K562 (cell line): ENCODE data around the gene STRA8. TPM values are rescaled to one million over a fixed set of nuclear protein-coding genes. Genes with fewer than 3 reads are reported as not detected.

Experiments
- CHAMP1 ChIP-seq: fragments of 450-650 bp; IDR thresholded peaks from 2 replicates; pipeline ENCODE4 v1.6.1; 2016; ENCODE audit warnings: mild to moderate bottlenecking
- GATA2 ChIP-seq: sonication (generic); formaldehyde crosslinking; IDR thresholded peaks from 2 replicates; pipeline ENCODE4 v1.4.0; 2020; ENCODE audit warnings: mild to moderate bottlenecking, missing genetic modification reagents
- KAT2B ChIP-seq: IDR thresholded peaks from one replicate; pipeline ENCODE4 v1.6.1; 2012; ENCODE audit warnings: low read depth, mild to moderate bottlenecking, control low read depth, inconsistent platforms, low read length, moderate library complexity
- MXD1 ChIP-seq: fragments of 250-450 bp; sonication (Bioruptor Pico); IDR thresholded peaks from 2 replicates; pipeline ENCODE4 v1.8.0; 2021; ENCODE audit warnings: borderline replicate concordance, mild to moderate bottlenecking, moderate library complexity; ENCODE audit not compliant: poor library complexity, severe bottlenecking
- PHF20 ChIP-seq: fragments of 450-650 bp; IDR thresholded peaks from 2 replicates; pipeline ENCODE4 v1.6.1; 2018; ENCODE audit not compliant: partially characterized antibody
- POLR2B ChIP-seq: fragments of 450-650 bp; IDR thresholded peaks from 2 replicates; pipeline ENCODE4 v1.6.1; 2018; ENCODE audit warnings: low read depth; ENCODE audit not compliant: partially characterized antibody
- RFX1 ChIP-seq: fragments of 450-650 bp; IDR thresholded peaks from 2 replicates; pipeline ENCODE4 v1.6.1; 2016; ENCODE audit warnings: mild to moderate bottlenecking, moderate library complexity
- SIN3A ChIP-seq, 2 experiments: fragments of 150-350 bp in 1 of 2; IDR thresholded peaks; 2 replicates each; pipeline ENCODE4 v1.6.1; 2011 to 2016; ENCODE audit warnings: borderline replicate concordance in 2 of 2, low read depth in 2 of 2, low read length in 2 of 2, mild to moderate bottlenecking in 2 of 2, moderate library complexity in 2 of 2; ENCODE audit not compliant: control insufficient read depth in 1 of 2
- SRSF3 ChIP-seq: fragments of 200-400 bp; formaldehyde crosslinking; IDR thresholded peaks from 2 replicates; pipeline ENCODE4 v1.6.1; 2016; ENCODE audit warnings: mild to moderate bottlenecking, low read length, moderate library complexity; ENCODE audit not compliant: insufficient read depth
- TCF7 ChIP-seq: sonication (generic); IDR thresholded peaks from 2 replicates; pipeline ENCODE4 v1.6.1; 2016; ENCODE audit warnings: antibody characterized with exemption, borderline replicate concordance
- TRIM28 ChIP-seq: fragments of 450-650 bp; IDR thresholded peaks from 2 replicates; pipeline ENCODE4 v1.6.1; 2017
- YY1 ChIP-seq, 3 experiments: IDR thresholded peaks; 2 replicates each; pipeline ENCODE4 v1.6.1; 2011; ENCODE audit warnings: low read length in 2 of 3, mild to moderate bottlenecking in 2 of 3, moderate library complexity in 2 of 3, borderline replicate concordance in 1 of 3, control low read depth in 1 of 3, low read depth in 1 of 3; ENCODE audit not compliant: insufficient read depth in 3 of 3, insufficient replicate concordance in 2 of 3, control insufficient read depth in 1 of 3, insufficient read length in 1 of 3; ENCODE audit errors: extremely low read depth in 1 of 3
- ZBTB8A ChIP-seq: fragments of 450-650 bp; IDR thresholded peaks from 2 replicates; pipeline ENCODE4 v1.6.1; 2018; ENCODE audit warnings: mild to moderate bottlenecking, moderate library complexity; ENCODE audit not compliant: partially characterized antibody
- ZKSCAN8 ChIP-seq: fragments of 200-800 bp; sonication (Bioruptor generic); IDR thresholded peaks from 2 replicates; pipeline ENCODE4 v1.6.1; 2016; ENCODE audit warnings: missing genetic modification characterization, missing compliant biosample characterization
- ZNF277 ChIP-seq: fragments of 250-450 bp; sonication (Bioruptor Pico); IDR thresholded peaks from 2 replicates; pipeline ENCODE4 v1.8.0; 2022; ENCODE audit warnings: inconsistent platforms, mild to moderate bottlenecking, moderate library complexity, borderline replicate concordance
- ZNF354B ChIP-seq: fragments of 250-450 bp; sonication (Bioruptor Pico); IDR thresholded peaks from 2 replicates; pipeline ENCODE4 v1.4.0; 2020
- ZNF511 ChIP-seq: sonication (generic); formaldehyde crosslinking; IDR thresholded peaks from 2 replicates; pipeline ENCODE4 v1.8.0; 2022; ENCODE audit warnings: mild to moderate bottlenecking, missing genetic modification reagents
- ZNF639 ChIP-seq, 2 experiments: fragments of 200-800 bp in 1 of 2; sonication (Bioruptor generic) in 1 of 2; sonication (generic) in 1 of 2; formaldehyde crosslinking in 1 of 2; IDR thresholded peaks in 1 of 2; conservative IDR thresholded peaks in 1 of 2; 2 replicates each; pipeline versions ENCODE4 v1.5.0 to v1.6.1; 2016 to 2020; ENCODE audit warnings: missing compliant biosample characterization in 1 of 2, missing genetic modification characterization in 1 of 2, missing genetic modification reagents in 1 of 2
- ZNF75A ChIP-seq: fragments of 450-650 bp; formaldehyde crosslinking; IDR thresholded peaks from 2 replicates; pipeline ENCODE4 v1.4.0; 2020; ENCODE audit warnings: mild to moderate bottlenecking
- ZSCAN29 ChIP-seq: fragments of 450-650 bp; IDR thresholded peaks from 2 replicates; pipeline ENCODE4 v1.6.1; 2017
- polyA plus RNA-seq, 8 experiments: library from polyadenylated mRNA; depleted of rRNA in 4 of 8; stranded (reverse) in 5 of 8; unstranded in 3 of 8; fragments of >200 nt; fragmentation: Nextera tagmentation in 2 of 8; fragmentation: Illumina TruSeq in 1 of 8; extraction: Ambion mirVana in 2 of 8; extraction: Trizol in 1 of 8; gene quantifications; 2 replicates each; pipeline versions ENCODE4 v1.2.1 to v1.2.3, GENCODE V29; 2011 to 2014; ENCODE audit warnings: inconsistent platforms in 1 of 8, missing spikeins in 1 of 8
- total RNA-seq, 7 experiments: library from RNA; depleted of rRNA in 6 of 7; stranded (reverse); fragments of >200 nt in 6 of 7; fragmentation: Illumina TruSeq in 2 of 7; extraction: Trizol in 2 of 7; gene quantifications; 2 replicates each; pipeline versions ENCODE4 v1.2.1 to v1.2.3, GENCODE V29; 2011 to 2021; ENCODE audit warnings: low replicate concordance in 1 of 7

STRA8 gene
- total and polyA plus RNA-seq, 9 of the 15 experiments (the other 6 are each of a cell fraction or from before 2014, with no cell fraction given): not detected

- TF ChIP-seq ZNF639 (CRISPR knock-in tag; conservative IDR thresholded peaks at IDR 0.05 in 1 of 2, IDR thresholded peaks at IDR 0.05 in 1 of 2) (0 out of 4 replicates have a peak, but pooled peaks of 1 of the 2 experiments have one; percentile 16), GATA2 (CRISPR knock-in tag) (no peak), POLR2B (peak; percentile 91), PHF20 (peak; percentile 85), ZKSCAN8 (CRISPR knock-in tag) (no peak), TCF7 (no peak), RFX1 (no peak), CHAMP1 (no peak), SIN3A (IDR thresholded peaks at IDR 0.05; ENCODE audit: borderline replicate concordance in 2 of 2, control insufficient read depth in 1 of 2, low read depth in 2 of 2, low read length in 2 of 2) (peak in 1 of 2 experiments; percentile 47; a peak in 2 of 4 replicates), ZSCAN29 (no peak), ZNF354B (CRISPR knock-in tag) (no peak), TRIM28 (0 out of 2 replicates have a peak, but pooled peaks have one; percentile 17), ZBTB8A (no peak), MXD1 (CRISPR knock-in tag) (no peak), SRSF3 (no peak), ZNF75A (CRISPR knock-in tag) (no peak), ZNF511 (CRISPR knock-in tag) (peak; percentile 75; the same call in 1 of the 2 replicates), ZNF277 (CRISPR knock-in tag) (no peak), YY1 (IDR thresholded peaks at IDR 0.05; ENCODE audit: borderline replicate concordance in 1 of 3, control insufficient read depth in 1 of 3, extremely low read depth in 1 of 3, insufficient read depth in 3 of 3, insufficient read length in 1 of 3, insufficient replicate concordance in 2 of 3, low read depth in 1 of 3, low read length in 2 of 3) (peak; percentile 66 to 95 (median 88)), KAT2B (no peak)
Observed at GRCh38 chr7:135211179-135211945, 22.3 kb upstream of the STRA8 start, which contains the start of gene WDR91 (continued).
